Endothelial cell of umbilical vein (primary cell): Measurements from ENCODE around the gene CRYBG2. TPM values are rescaled to one million over a fixed set of nuclear protein-coding genes. Genes with fewer than 3 reads are reported as not detected.

Experiments used
- BruUV-seq: library from RNA; stranded (reverse); fragments of 400-500 nt; replicated peaks from 2 replicates; lab custom pipeline; 2021; lab: Mats Ljungman, UMichigan
- CTCF ChIA-PET: fragments of 300-600, 350-600 bp; sonication (Branson Sonifier 250); formaldehyde crosslinking; loops from one replicate; lab custom pipeline; 2021; ENCODE audit warnings: antibody characterized with exemption, inconsistent platforms; lab: Charles Lee
- POLR2A ChIA-PET: fragments of 300-600, 350-600 bp; sonication (Branson Sonifier 250); formaldehyde crosslinking; loops from one replicate; lab custom pipeline; 2021; ENCODE audit warnings: antibody characterized with exemption, inconsistent platforms; lab: Charles Lee
- DNase-seq: peaks from one replicate; pipeline ENCODE4 v3.0.0-alpha.2; 2011; ENCODE audit warnings: low read depth, low spot score
- FAIRE-seq: peaks from 2 replicates; lab custom pipeline; 2011; peaks lifted over from hg19 to GRCh38; lab: Jason Lieb, UNC
- H2AFZ ChIP-seq: 2 replicates; pipeline ENCODE4 v1.6.0; 2012; ENCODE audit warnings: low read depth, low read length, control low read depth, inconsistent platforms
- H3K27ac ChIP-seq: 2 replicates; pipeline ENCODE4 v1.5.1; 2011; ENCODE audit warnings: low read depth, mild to moderate bottlenecking, control low read depth, low read length, moderate library complexity; ENCODE audit not compliant: insufficient read depth
- H3K27me3 ChIP-seq, 2 experiments: 2 replicates each; pipeline versions ENCODE4 v1.6.0 to v1.6.1; 2011; ENCODE audit warnings: low read length in 2 of 2, mixed read lengths in 1 of 2; ENCODE audit not compliant: control insufficient read depth in 2 of 2, insufficient read depth in 2 of 2
- H3K36me3 ChIP-seq, 2 experiments: 2 replicates in 1 of 2; 3 replicates in 1 of 2; pipeline ENCODE4 v1.5.1; 2011; ENCODE audit warnings: low read length in 2 of 2, mild to moderate bottlenecking in 1 of 2, moderate library complexity in 1 of 2; ENCODE audit not compliant: control insufficient read depth in 2 of 2, insufficient read depth in 2 of 2; ENCODE audit errors: extremely low read depth in 1 of 2
- H3K4me1 ChIP-seq: 3 replicates; pipeline ENCODE4 v1.5.1; 2011; ENCODE audit warnings: mild to moderate bottlenecking, low read length; ENCODE audit not compliant: control insufficient read depth, insufficient read depth; ENCODE audit errors: extremely low read depth
- H3K4me2 ChIP-seq: 2 replicates; pipeline ENCODE4 v1.6.1; 2011; ENCODE audit warnings: low read length, control low read depth, mixed read lengths; ENCODE audit not compliant: insufficient read depth
- H3K4me3 ChIP-seq, 3 experiments: fragments of 200-600 bp in 1 of 3; sonication (generic), shearing (Covaris generic) in 1 of 3; replicated peaks in 1 of 3; 2 replicates each; pipeline ENCODE4 v1.5.1; 2011 to 2016; ENCODE audit warnings: control low read depth in 3 of 3, low read length in 3 of 3, mild to moderate bottlenecking in 2 of 3, inconsistent platforms in 1 of 3, low read depth in 1 of 3, moderate library complexity in 1 of 3; ENCODE audit not compliant: insufficient read depth in 1 of 3
- H3K79me2 ChIP-seq: 2 replicates; pipeline ENCODE4 v1.6.0; 2012; ENCODE audit warnings: low read length, inconsistent platforms; ENCODE audit not compliant: control insufficient read depth, insufficient read depth
- H3K9ac ChIP-seq: replicated peaks from 2 replicates; pipeline ENCODE3; 2011; ENCODE audit warnings: low read length, control low read depth; ENCODE audit not compliant: insufficient read depth; ENCODE audit errors: extremely low read depth
- H3K9me1 ChIP-seq: replicated peaks from 3 replicates; pipeline ENCODE4 v1.6.0; 2011; ENCODE audit warnings: mild to moderate bottlenecking, low read length; ENCODE audit not compliant: control insufficient read depth, insufficient read depth; ENCODE audit errors: extremely low read depth
- H3K9me3 ChIP-seq: replicated peaks from 2 replicates; pipeline ENCODE4 v1.5.1; 2012; ENCODE audit warnings: low read length, inconsistent platforms; ENCODE audit not compliant: control insufficient read depth, insufficient read depth
- H4K20me1 ChIP-seq: replicated peaks from 2 replicates; pipeline ENCODE3; 2011; ENCODE audit warnings: mild to moderate bottlenecking, low read length; ENCODE audit not compliant: control insufficient read depth, insufficient read depth; ENCODE audit errors: extremely low read depth
- FOS ChIP-seq: IDR thresholded peaks from 2 replicates; pipeline ENCODE4 v1.6.1; 2011; ENCODE audit warnings: mild to moderate bottlenecking, low read length, moderate library complexity, borderline replicate concordance; ENCODE audit not compliant: insufficient read depth
- GATA2 ChIP-seq: IDR thresholded peaks from 2 replicates; pipeline ENCODE4 v1.7.0; 2011; ENCODE audit warnings: low read depth, mild to moderate bottlenecking, moderate library complexity, mixed read lengths, low read length; ENCODE audit not compliant: insufficient read length, insufficient read depth
- JUN ChIP-seq: IDR thresholded peaks from 2 replicates; pipeline ENCODE4 v1.6.1; 2011; ENCODE audit warnings: borderline replicate concordance, low read depth; ENCODE audit not compliant: insufficient read length, insufficient read depth
- MYC ChIP-seq: IDR thresholded peaks from one replicate; pipeline ENCODE4 v1.6.1; 2011; ENCODE audit warnings: mild to moderate bottlenecking, low read depth, low read length
- POLR2A ChIP-seq: IDR thresholded peaks from 2 replicates; pipeline ENCODE4 v1.6.1; 2012; ENCODE audit warnings: low read depth, mild to moderate bottlenecking, control low read depth, low read length
- dilution Hi-C: fragments of 300-500 bp; cut with MboI; formaldehyde crosslinking; loops from one replicate; pipeline ENCODE4 v1.15.0; 2019; ENCODE audit warnings: low sequenced_read_pairs; ENCODE audit not compliant: extremely low pct_ligation_motif_present
- intact Hi-C: fragments of 100-400 bp; cut with micrococcal nuclease; formaldehyde crosslinking; loops from one replicate; pipeline ENCODE4 v1.10.0; 2022
- polyA plus RNA-seq, 4 experiments: library from polyadenylated mRNA; depleted of rRNA in 3 of 4; stranded (reverse) in 3 of 4; unstranded in 1 of 4; fragments of >200 nt; gene quantifications; 2 replicates each; pipeline versions ENCODE4 v1.2.1 to v1.2.3, GENCODE V29; 2011 to 2012; ENCODE audit warnings: missing spikeins in 1 of 4
- total RNA-seq: library from RNA; stranded (reverse); gene quantifications from 2 replicates; pipeline ENCODE4 v1.2.3, GENCODE V29; 2021

Gene CRYBG2
- total and polyA plus RNA-seq, 2 donors (not counting 3 experiments of a cell fraction or from before 2014, with no cell fraction given), result not detected

DNA sequence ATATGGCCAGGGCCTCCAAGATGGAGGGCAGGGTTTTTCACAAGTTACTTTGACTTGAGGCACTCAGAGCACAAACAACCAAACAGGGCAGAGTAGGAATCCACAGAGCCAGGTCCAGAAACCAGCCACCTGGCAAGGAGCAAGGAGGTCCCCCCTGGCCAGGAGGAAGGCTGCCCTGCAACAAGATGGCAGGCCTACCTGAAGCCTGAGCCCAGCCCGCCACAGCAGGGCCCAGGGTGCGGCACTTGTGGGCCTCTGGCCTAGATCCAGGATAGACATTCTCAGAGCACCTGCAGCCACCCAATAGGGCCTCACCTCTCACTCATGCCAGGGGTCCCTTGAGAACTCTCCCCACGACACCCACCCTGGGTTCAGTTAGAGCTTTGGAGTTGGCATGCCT lies 62.5 kb downstream of the CRYBG2 start:
- Histone ChIP-seq H3K27me3 (no peaks in the 10 kb centered on the region), H3K9ac (no peak overlapping the region), H3K36me3 (no peaks in the 10 kb centered on the region), H2AFZ (no peak overlapping the region), H3K79me2 (no peaks in the 10 kb centered on the region), H3K4me1 (no peaks in the 10 kb centered on the region), H3K4me3 (no peak overlapping the region), H3K27ac (no peak overlapping the region), H3K4me2 (no peak overlapping the region), H3K9me3 (no peaks in the 10 kb centered on the region), H4K20me1 (no peaks in the 10 kb centered on the region), H3K9me1 (no peaks in the 10 kb centered on the region)
- no peak for FAIRE-seq
- dilution Hi-C loops (no loop called here), intact Hi-C loops (no loop called here)
- POLR2A ChIA-PET, result no interaction called here
- no peak for DNase-seq
- no peak for TF ChIP-seq GATA2
- CTCF ChIA-PET, result interaction anchor here (1.7 kb wide), 1 partner anchor 30 kb away, joined by 4 read pairs; no protein-coding TSS in a partner anchor
- no TSS peak for BruUV-seq

DNA sequence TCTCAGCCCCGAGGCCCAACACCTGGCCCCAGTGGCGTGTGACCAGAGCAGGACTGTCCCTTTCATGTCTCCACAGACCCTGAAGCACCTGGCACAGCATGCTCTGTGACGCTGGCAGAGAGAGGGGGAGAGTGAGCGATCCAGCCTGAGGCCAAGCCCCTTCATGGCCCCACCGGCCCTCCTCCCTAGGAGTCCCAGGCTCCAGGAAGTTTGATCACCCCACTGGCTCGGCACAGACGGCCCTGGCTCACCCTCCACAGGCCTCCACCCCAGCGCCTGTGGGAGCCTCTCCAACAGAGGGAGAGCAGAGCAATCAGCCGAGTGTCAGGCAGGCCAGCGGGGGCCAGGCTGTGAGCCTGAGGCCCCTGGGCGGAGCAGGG lies 63.1 kb downstream of the CRYBG2 start:
- H2AFZ ChIP-seq, result no peak overlapping the region
- H3K4me1 ChIP-seq, result no peaks in the 10 kb centered on the region
- H3K27me3 ChIP-seq, result no peaks in the 10 kb centered on the region
- no peak for FAIRE-seq
- H3K9me1 ChIP-seq, result no peaks in the 10 kb centered on the region
- POLR2A ChIA-PET, result no interaction called here
- intact Hi-C loops (no loop called here), dilution Hi-C loops (no loop called here)
- no peak for DNase-seq
- H3K4me2 ChIP-seq, result no peak overlapping the region
- H3K9me3 ChIP-seq, result no peaks in the 10 kb centered on the region
- H3K4me3 ChIP-seq, result no peak overlapping the region
- H3K27ac ChIP-seq, result no peak overlapping the region
- no peaks in the 10 kb centered on the region for H3K79me2 ChIP-seq
- BruUV-seq, result no TSS peak
- no peak overlapping the region for H3K9ac ChIP-seq
- H4K20me1 ChIP-seq, result no peaks in the 10 kb centered on the region
- TF ChIP-seq FOS, result no peak
- no peak for TF ChIP-seq JUN
- TF ChIP-seq GATA2, result no peak
- TF ChIP-seq MYC, result no peak
- no peak for TF ChIP-seq POLR2A
- CTCF ChIA-PET, result interaction anchor here (1.7 kb wide), 1 partner anchor 31 kb away, joined by 4 read pairs; no protein-coding TSS in a partner anchor
- no peaks in the 10 kb centered on the region for H3K36me3 ChIP-seq
